ENCODE results near the gene CT45A9. TPM values are rescaled to one million over a fixed set of nuclear protein-coding genes. Genes with fewer than 3 reads are reported as not detected.
"Not testable (repeated sequence)": the region's sequence is repeated elsewhere in the genome, so short reads cannot be mapped to it uniquely, and the experiment has no call there.

Gene CT45A9
- total RNA-seq, 1 donor from 2014 or later: not detected

- H3K27ac Mint-ChIP-seq: no peak overlapping the region
- no peaks in the 10 kb centered on the region for H3K4me1 Mint-ChIP-seq
- no peaks in the 10 kb centered on the region for H3K27me3 Mint-ChIP-seq (ENCODE audit: low read depth)
- H3K4me3 Mint-ChIP-seq: no peak overlapping the region
- H3K36me3 Mint-ChIP-seq: no peaks in the 10 kb centered on the region
- peaks cover 41% of the 10 kb centered on the region for H3K9me3 Mint-ChIP-seq
- no peak for TF ChIP-seq CTCF (IDR thresholded peaks at IDR 0.05; ENCODE audit: unreplicated experiment)
- DNase-seq (ENCODE audit: low spot score in 2 of 2, unreplicated experiment in 2 of 2): no peak
These were observed 18.5 kb upstream of the CT45A9 start for GRCh38 chrX:135890087-135890585.

DNA sequence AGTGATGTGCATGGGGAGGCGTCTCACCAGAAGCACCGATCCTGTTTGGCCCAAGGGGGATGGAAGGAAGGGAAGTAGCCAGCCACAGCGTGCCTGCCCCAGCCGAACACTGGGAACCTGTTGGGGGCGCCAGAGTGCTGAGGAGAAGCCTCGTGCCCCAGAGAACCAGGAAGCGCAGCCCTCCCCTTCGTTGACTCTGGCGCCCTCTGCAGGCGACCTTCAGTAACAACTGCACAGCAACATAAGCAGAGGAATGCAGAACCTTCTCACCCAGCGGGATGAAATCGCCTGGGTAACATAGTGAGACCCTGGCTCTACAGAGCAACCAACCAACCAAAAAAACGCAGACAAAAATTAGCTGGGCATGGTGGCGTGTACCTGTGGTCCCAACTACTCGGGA is 17.4 kb upstream of the CT45A9 start:
- not testable (repeated sequence) for H3K4me3 Mint-ChIP-seq; H3K27me3 Mint-ChIP-seq (ENCODE audit: low read depth); DNase-seq (ENCODE audit: low spot score in 2 of 2, unreplicated experiment in 2 of 2); H3K4me1 Mint-ChIP-seq; H3K27ac Mint-ChIP-seq; H3K36me3 Mint-ChIP-seq
- H3K9me3 Mint-ChIP-seq: peaks cover 32% of the 10 kb centered on the region

GRCh38 chrX:135888230-135888629 is 16.6 kb upstream of the CT45A9 start:
- not testable (repeated sequence) for H3K36me3 Mint-ChIP-seq; H3K27me3 Mint-ChIP-seq (ENCODE audit: low read depth); H3K4me3 Mint-ChIP-seq; DNase-seq (ENCODE audit: low spot score in 2 of 2, unreplicated experiment in 2 of 2); H3K4me1 Mint-ChIP-seq; H3K27ac Mint-ChIP-seq
- H3K9me3 Mint-ChIP-seq: peaks cover 28% of the 10 kb centered on the region

DNA sequence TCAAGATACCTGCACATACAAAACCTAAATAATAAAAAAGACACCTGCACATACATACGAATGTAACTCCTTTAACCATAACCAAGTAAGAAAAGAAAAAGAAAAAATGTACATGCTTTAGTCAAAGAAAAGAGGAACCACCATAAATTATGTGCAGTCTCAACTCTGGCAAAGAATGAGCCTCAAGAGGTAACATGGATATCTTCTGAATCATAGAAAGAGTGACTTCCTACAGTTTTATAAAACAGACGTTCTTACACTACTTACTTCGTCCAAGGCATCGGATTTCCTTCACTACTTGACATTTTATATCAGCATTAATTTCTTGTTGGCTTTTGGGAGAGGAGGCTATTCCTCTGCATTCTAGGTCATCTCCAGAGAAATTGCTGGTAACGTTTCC is 11.1 kb upstream of the CT45A9 start:
- not testable (repeated sequence) for DNase-seq (ENCODE audit: low spot score in 2 of 2, unreplicated experiment in 2 of 2); H3K4me3 Mint-ChIP-seq; H3K4me1 Mint-ChIP-seq; H3K9me3 Mint-ChIP-seq; H3K27me3 Mint-ChIP-seq (ENCODE audit: low read depth); H3K36me3 Mint-ChIP-seq; H3K27ac Mint-ChIP-seq

DNA sequence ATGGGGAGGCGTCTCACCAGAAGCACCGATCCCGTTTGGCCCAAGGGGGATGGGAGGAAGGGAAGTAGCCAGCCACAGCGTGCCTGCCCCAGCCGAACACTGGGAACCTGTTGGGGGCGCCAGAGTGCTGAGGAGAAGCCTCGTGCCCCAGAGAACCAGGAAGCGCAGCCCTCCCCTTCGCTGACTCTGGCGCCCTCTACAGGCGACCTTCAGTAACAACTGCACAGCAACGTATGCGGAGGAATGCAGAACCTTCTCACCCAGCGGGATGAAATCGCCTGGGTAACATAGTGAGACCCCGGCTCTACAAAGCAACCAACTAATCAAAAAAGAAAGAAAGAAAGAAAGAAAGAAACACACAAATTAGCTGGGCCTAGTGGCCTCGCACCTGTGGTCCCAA is 17.2 kb downstream of the CT45A9 start, which contains the start of gene CT45A8:
Gene CT45A8 (minus strand): TSS at position 101 of the 400 bp plus-strand sequence. CDS start 3,755 bp downstream, outside the sequence.
- H3K4me3 Mint-ChIP-seq; H3K27ac Mint-ChIP-seq; H3K9me3 Mint-ChIP-seq; H3K36me3 Mint-ChIP-seq; DNase-seq (ENCODE audit: low spot score in 2 of 2, unreplicated experiment in 2 of 2); H3K4me1 Mint-ChIP-seq; H3K27me3 Mint-ChIP-seq (ENCODE audit: low read depth): not testable (repeated sequence)

GRCh38 chrX:135837180-135837579 is 34.4 kb downstream of the CT45A9 start, which contains the start of gene CT45A7:
CT45A7 (minus strand) TSS chrX:135837280; CDS start chrX:135833533, 3,747 bp downstream.
- not testable (repeated sequence) for H3K27ac Mint-ChIP-seq

DNA sequence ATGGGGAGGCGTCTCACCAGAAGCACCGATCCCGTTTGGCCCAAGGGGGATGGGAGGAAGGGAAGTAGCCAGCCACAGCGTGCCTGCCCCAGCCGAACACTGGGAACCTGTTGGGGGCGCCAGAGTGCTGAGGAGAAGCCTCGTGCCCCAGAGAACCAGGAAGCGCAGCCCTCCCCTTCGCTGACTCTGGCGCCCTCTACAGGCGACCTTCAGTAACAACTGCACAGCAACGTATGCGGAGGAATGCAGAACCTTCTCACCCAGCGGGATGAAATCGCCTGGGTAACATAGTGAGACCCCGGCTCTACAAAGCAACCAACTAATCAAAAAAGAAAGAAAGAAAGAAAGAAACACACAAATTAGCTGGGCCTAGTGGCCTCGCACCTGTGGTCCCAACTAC is 51.7 kb downstream of the CT45A9 start, which contains the start of gene CT45A2:
Gene CT45A2 (minus strand): TSS at position 101 of the 400 bp plus-strand sequence. CDS start 3,747 bp downstream, outside the sequence.
- not testable (repeated sequence) for H3K36me3 Mint-ChIP-seq; H3K4me1 Mint-ChIP-seq; H3K27ac Mint-ChIP-seq; H3K27me3 Mint-ChIP-seq (ENCODE audit: low read depth); DNase-seq (ENCODE audit: low spot score in 2 of 2, unreplicated experiment in 2 of 2); H3K4me3 Mint-ChIP-seq; H3K9me3 Mint-ChIP-seq

More at GRCh38 chrX:135837180-135837579, 34.4 kb downstream of the CT45A9 start, which contains the start of gene CT45A7:
- not testable (repeated sequence) for H3K4me1 Mint-ChIP-seq; H3K4me3 Mint-ChIP-seq; H3K36me3 Mint-ChIP-seq; H3K27me3 Mint-ChIP-seq (ENCODE audit: low read depth); DNase-seq (ENCODE audit: low spot score in 2 of 2, unreplicated experiment in 2 of 2); H3K9me3 Mint-ChIP-seq

Other genes starting within 250 kb of the CT45A9 start
- not detected in 3 replicates for gene CT45A1, start 158.2 kb downstream of the CT45A9 start, total RNA-seq
- gene CT45A3, start 103.6 kb downstream of the CT45A9 start, total RNA-seq: not detected in 3 replicates
- not detected in 3 replicates for gene CT45A5, start 86.3 kb downstream of the CT45A9 start, total RNA-seq
- gene CT45A6, start 69.0 kb downstream of the CT45A9 start, total RNA-seq: not detected in 3 replicates
- gene CT45A2, start 51.8 kb downstream of the CT45A9 start, total RNA-seq: not detected in 3 replicates
- gene CT45A7, start 34.5 kb downstream of the CT45A9 start, total RNA-seq: not detected in 3 replicates
- not detected in 3 replicates for gene CT45A8, start 17.3 kb downstream of the CT45A9 start, total RNA-seq
- gene CT45A10, start 21.6 kb upstream of the CT45A9 start, total RNA-seq: not detected in 3 replicates
- gene SAGE1, start 21.9 kb upstream of the CT45A9 start, total RNA-seq: not detected in 3 replicates
- 16.7 to 17.6 TPM (median 16.9 TPM) in 3 replicates for gene MMGT1, start 102.2 kb upstream of the CT45A9 start, total RNA-seq
- gene SLC9A6, start 113.6 kb upstream of the CT45A9 start, total RNA-seq: 14.1 to 16.5 TPM (median 14.6 TPM) in 3 replicates

Measured in mesothelial cell of epicardium (in vitro differentiated cells).